K562 (cell line): ENCODE measurements around the gene PPP1R13L. TPM values are rescaled to one million over a fixed set of nuclear protein-coding genes. Genes with fewer than 3 reads are reported as not detected.

Experiments used
- C11orf30 ChIP-seq: fragments of 450-650 bp; IDR thresholded peaks from 2 replicates; pipeline ENCODE4 v1.6.1; 2016; ENCODE audit warnings: low read depth, mild to moderate bottlenecking
- CBX2 ChIP-seq: fragments of 200-600 bp; sonication (generic); IDR thresholded peaks from one replicate; pipeline ENCODE4 v1.6.1; 2012; ENCODE audit warnings: mild to moderate bottlenecking, low read length, inconsistent platforms; ENCODE audit not compliant: insufficient read depth, poor library complexity, severe bottlenecking
- CLOCK ChIP-seq: fragments of 250-450 bp; sonication (Bioruptor Pico); IDR thresholded peaks from 2 replicates; pipeline ENCODE4 v1.4.0; 2020; ENCODE audit warnings: mild to moderate bottlenecking, moderate library complexity, borderline replicate concordance
- E2F6 ChIP-seq, 2 experiments: IDR thresholded peaks; 2 replicates each; pipeline ENCODE4 v1.6.1; 2011; ENCODE audit warnings: borderline replicate concordance in 1 of 2, control low read depth in 1 of 2, low read depth in 1 of 2, low read length in 1 of 2, mild to moderate bottlenecking in 1 of 2, mixed read lengths in 1 of 2, moderate library complexity in 1 of 2; ENCODE audit not compliant: insufficient read depth in 1 of 2, insufficient read length in 1 of 2, poor library complexity in 1 of 2, severe bottlenecking in 1 of 2; ENCODE audit errors: extremely low read depth in 1 of 2
- GABPB2 ChIP-seq: fragments of 250-450 bp; sonication (Bioruptor Pico); conservative IDR thresholded peaks from 2 replicates; pipeline ENCODE4 v1.5.1; 2021; ENCODE audit warnings: mild to moderate bottlenecking
- HMG20B ChIP-seq: fragments of 250-450 bp; sonication (Bioruptor Pico); IDR thresholded peaks from 2 replicates; pipeline ENCODE4 v1.5.0; 2021; ENCODE audit warnings: mild to moderate bottlenecking
- JUN ChIP-seq, 2 experiments: sonication (generic) in 1 of 2; formaldehyde crosslinking in 1 of 2; IDR thresholded peaks; 2 replicates each; pipeline versions ENCODE4 v1.6.1 to v1.8.0; 2012 to 2022; ENCODE audit warnings: borderline replicate concordance in 2 of 2, mild to moderate bottlenecking in 2 of 2, improper control_type of control experiment in 1 of 2, low read depth in 1 of 2, low read length in 1 of 2, missing genetic modification reagents in 1 of 2
- KAT8 ChIP-seq: fragments of 450-650 bp; IDR thresholded peaks from 2 replicates; pipeline ENCODE4 v1.6.1; 2016; ENCODE audit warnings: low read depth, mild to moderate bottlenecking
- KDM5B ChIP-seq: fragments of 200-600 bp; sonication (generic); IDR thresholded peaks from 2 replicates; pipeline ENCODE4 v1.6.1; 2012; ENCODE audit warnings: low read depth, mild to moderate bottlenecking, moderate library complexity, low read length, control low read depth, inconsistent platforms; ENCODE audit not compliant: insufficient replicate concordance
- NFRKB ChIP-seq: fragments of 450-650 bp; IDR thresholded peaks from 2 replicates; pipeline ENCODE4 v1.6.1; 2016; ENCODE audit warnings: low read depth
- SMARCA5 ChIP-seq: fragments of 450-650 bp; IDR thresholded peaks from 2 replicates; pipeline ENCODE4 v1.6.1; 2016
- TAF1 ChIP-seq: IDR thresholded peaks from 2 replicates; pipeline ENCODE4 v1.6.1; 2011; ENCODE audit warnings: mild to moderate bottlenecking, low read length, moderate library complexity; ENCODE audit not compliant: insufficient read depth, control insufficient read depth, severe bottlenecking; ENCODE audit errors: extremely low read depth
- ZFX ChIP-seq: sonication (generic); formaldehyde crosslinking; IDR thresholded peaks from 2 replicates; pipeline ENCODE4 v1.8.0; 2022; ENCODE audit warnings: mild to moderate bottlenecking, missing genetic modification reagents, moderate library complexity
- ZNF217 ChIP-seq: sonication (generic); formaldehyde crosslinking; IDR thresholded peaks from 2 replicates; pipeline ENCODE4 v1.8.0; 2022; ENCODE audit warnings: mild to moderate bottlenecking, missing genetic modification reagents
- ZNF274 ChIP-seq: IDR thresholded peaks from 2 replicates; pipeline ENCODE4 v1.6.1; 2011; ENCODE audit warnings: low read depth, mild to moderate bottlenecking, low read length, moderate library complexity, borderline replicate concordance
- ZNF280A ChIP-seq: fragments of 450-650 bp; IDR thresholded peaks from 2 replicates; pipeline ENCODE4 v1.6.1; 2018; ENCODE audit warnings: mild to moderate bottlenecking, low read depth; ENCODE audit not compliant: partially characterized antibody
- ZNF592 ChIP-seq: fragments of 450-650 bp; IDR thresholded peaks from 2 replicates; pipeline ENCODE4 v1.6.1; 2017; ENCODE audit warnings: antibody characterized with exemption, mild to moderate bottlenecking
- polyA plus RNA-seq, 8 experiments: library from polyadenylated mRNA; depleted of rRNA in 4 of 8; stranded (reverse) in 5 of 8; unstranded in 3 of 8; fragments of >200 nt; fragmentation: Nextera tagmentation in 2 of 8; fragmentation: Illumina TruSeq in 1 of 8; extraction: Ambion mirVana in 2 of 8; extraction: Trizol in 1 of 8; gene quantifications; 2 replicates each; pipeline versions ENCODE4 v1.2.1 to v1.2.3, GENCODE V29; 2011 to 2014; ENCODE audit warnings: inconsistent platforms in 1 of 8, missing spikeins in 1 of 8
- total RNA-seq, 7 experiments: library from RNA; depleted of rRNA in 6 of 7; stranded (reverse); fragments of >200 nt in 6 of 7; fragmentation: Illumina TruSeq in 2 of 7; extraction: Trizol in 2 of 7; gene quantifications; 2 replicates each; pipeline versions ENCODE4 v1.2.1 to v1.2.3, GENCODE V29; 2011 to 2021; ENCODE audit warnings: low replicate concordance in 1 of 7

The PPP1R13L gene
- total and polyA plus RNA-seq, 9 of the 15 experiments (the other 6 are each of a cell fraction or from before 2014, with no cell fraction given), result 0.32 to 6.7 (median 2.0) TPM

GRCh38 chr19:45440259-45440638 lies 35.4 kb upstream of the PPP1R13L start (continued):
- no peak for TF ChIP-seq ZNF592
- TF ChIP-seq SMARCA5, result peak; percentile 44; the same call in 1 of the 2 replicates
- TF ChIP-seq CBX2, result no peak
- TF ChIP-seq JUN (IDR thresholded peaks at IDR 0.05; ENCODE audit: borderline replicate concordance, low read depth, low read length), result no peak
- TF ChIP-seq JUN (CRISPR knock-in tag; IDR thresholded peaks at IDR 0.05; ENCODE audit: borderline replicate concordance), result no peak
- no peak for TF ChIP-seq ZFX
- TF ChIP-seq NFRKB, result peak; percentile 62
- TF ChIP-seq HMG20B (CRISPR knock-in tag), result no peak
- TF ChIP-seq ZNF217, result no peak
- TF ChIP-seq E2F6 (IDR thresholded peaks at IDR 0.05; ENCODE audit: borderline replicate concordance in 1 of 2, extremely low read depth in 1 of 2, insufficient read depth in 1 of 2, insufficient read length in 1 of 2, low read depth in 1 of 2, low read length in 1 of 2, poor library complexity in 1 of 2, severe bottlenecking in 1 of 2), result no peak
- no peak for TF ChIP-seq GABPB2
- peak; percentile 37 for TF ChIP-seq KDM5B
- TF ChIP-seq ZNF274, result 0 out of 2 replicates have a peak, but pooled peaks have one; percentile 9
- TF ChIP-seq ZNF280A, result no peak
- no peak for TF ChIP-seq TAF1
- TF ChIP-seq KAT8, result no peak
- no peak for TF ChIP-seq C11orf30
- no peak for TF ChIP-seq CLOCK (CRISPR knock-in tag)
